H1 (cell line): Measurements from ENCODE around the gene SEMA5B.

ENCODE experiments used
- MAFK ChIP-seq: IDR thresholded peaks from 2 replicates; pipeline ENCODE4 v1.6.1; 2012; ENCODE audit warnings: low read depth, mild to moderate bottlenecking, improper control_type of control experiment, low read length
- TF ChIP-seq, protein P1 (sequence below), 3 experiments: IDR thresholded peaks; 1 replicate in 2 of 3; 2 replicates in 1 of 3; pipeline versions ENCODE4 v1.5.1 to v1.6.1; 2011; ENCODE audit warnings: low read length in 3 of 3, mild to moderate bottlenecking in 3 of 3, inconsistent platforms in 2 of 3, low read depth in 1 of 3, moderate library complexity in 1 of 3; ENCODE audit not compliant: insufficient read depth in 1 of 3; ENCODE audit errors: control extremely low read depth in 1 of 3

DNA sequence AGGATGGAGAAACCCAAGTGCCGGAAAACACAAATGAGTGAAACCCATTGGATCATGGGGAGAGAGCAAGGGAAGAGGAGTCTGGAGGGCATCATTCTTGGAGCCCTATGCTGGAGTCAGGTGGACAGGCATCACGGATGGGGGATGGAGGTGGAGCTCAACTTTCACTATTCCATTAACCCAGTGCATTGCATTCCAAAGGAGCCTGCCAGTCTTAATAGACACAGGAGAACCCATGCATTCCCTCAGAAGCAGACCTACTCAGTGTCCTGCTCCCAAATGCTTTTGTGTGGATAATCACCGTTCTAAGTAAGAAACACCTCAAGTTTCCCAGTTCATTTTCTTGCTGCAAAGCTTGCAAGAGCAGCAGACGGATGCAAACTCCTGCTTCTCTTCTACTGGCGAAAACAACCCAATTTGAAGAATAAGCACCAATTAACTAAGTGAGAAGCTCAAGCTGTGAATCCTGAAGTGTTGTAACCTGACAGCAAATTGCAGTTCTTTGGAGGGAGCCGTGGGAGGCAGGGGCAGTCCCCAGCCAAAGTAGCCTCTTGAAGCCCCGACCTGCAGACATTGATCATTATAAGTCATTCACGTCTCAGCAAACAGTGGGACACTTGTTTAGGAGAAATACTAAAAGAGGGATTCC, 25.3 kb downstream of the SEMA5B start:
- no peak for TF ChIP-seq MAFK
- TF ChIP-seq, protein P1, sequence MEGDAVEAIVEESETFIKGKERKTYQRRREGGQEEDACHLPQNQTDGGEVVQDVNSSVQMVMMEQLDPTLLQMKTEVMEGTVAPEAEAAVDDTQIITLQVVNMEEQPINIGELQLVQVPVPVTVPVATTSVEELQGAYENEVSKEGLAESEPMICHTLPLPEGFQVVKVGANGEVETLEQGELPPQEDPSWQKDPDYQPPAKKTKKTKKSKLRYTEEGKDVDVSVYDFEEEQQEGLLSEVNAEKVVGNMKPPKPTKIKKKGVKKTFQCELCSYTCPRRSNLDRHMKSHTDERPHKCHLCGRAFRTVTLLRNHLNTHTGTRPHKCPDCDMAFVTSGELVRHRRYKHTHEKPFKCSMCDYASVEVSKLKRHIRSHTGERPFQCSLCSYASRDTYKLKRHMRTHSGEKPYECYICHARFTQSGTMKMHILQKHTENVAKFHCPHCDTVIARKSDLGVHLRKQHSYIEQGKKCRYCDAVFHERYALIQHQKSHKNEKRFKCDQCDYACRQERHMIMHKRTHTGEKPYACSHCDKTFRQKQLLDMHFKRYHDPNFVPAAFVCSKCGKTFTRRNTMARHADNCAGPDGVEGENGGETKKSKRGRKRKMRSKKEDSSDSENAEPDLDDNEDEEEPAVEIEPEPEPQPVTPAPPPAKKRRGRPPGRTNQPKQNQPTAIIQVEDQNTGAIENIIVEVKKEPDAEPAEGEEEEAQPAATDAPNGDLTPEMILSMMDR (IDR thresholded peaks at IDR 0.05; ENCODE audit: control extremely low read depth in 1 of 3, insufficient read depth in 1 of 3, low read depth in 1 of 3, low read length in 3 of 3), result no peak
